HEK293 (cell line): ENCODE data around the gene KRT82.
A peak's percentile ranks its signal among the peaks of the same experiment; 100 is the strongest.

Experiments used
- ATF2 ChIP-seq: fragments of 450-650 bp; formaldehyde crosslinking; IDR thresholded peaks from 2 replicates; pipeline ENCODE4 v1.5.1; 2016; ENCODE audit warnings: missing biosample characterization, missing genetic modification characterization, low read depth
- GLIS2 ChIP-seq: fragments of 450-650 bp; formaldehyde crosslinking; IDR thresholded peaks from 2 replicates; pipeline ENCODE4 v1.5.1; 2016; ENCODE audit warnings: missing biosample characterization, missing genetic modification characterization
- HOXC10 ChIP-seq: sonication (generic); formaldehyde crosslinking; IDR thresholded peaks from 2 replicates; pipeline ENCODE4 v1.8.1; 2023; ENCODE audit warnings: mild to moderate bottlenecking, missing genetic modification reagents
- KLF1 ChIP-seq: fragments of 450-650 bp; formaldehyde crosslinking; IDR thresholded peaks from 2 replicates; pipeline ENCODE4 v1.5.1; 2016; ENCODE audit warnings: missing biosample characterization, missing genetic modification characterization
- KLF17 ChIP-seq: fragments of 450-650 bp; formaldehyde crosslinking; IDR thresholded peaks from 2 replicates; pipeline ENCODE4 v1.5.1; 2016; ENCODE audit warnings: missing biosample characterization, missing genetic modification characterization
- KLF7 ChIP-seq: fragments of 450-650 bp; formaldehyde crosslinking; IDR thresholded peaks from 2 replicates; pipeline ENCODE4 v1.5.1; 2016; ENCODE audit warnings: missing biosample characterization, missing genetic modification characterization, borderline replicate concordance
- REST ChIP-seq: fragments of 450-650 bp; formaldehyde crosslinking; IDR thresholded peaks from 2 replicates; pipeline ENCODE4 v1.5.1; 2016; ENCODE audit warnings: missing biosample characterization, missing genetic modification characterization
- SP2 ChIP-seq: fragments of 450-650 bp; formaldehyde crosslinking; IDR thresholded peaks from 2 replicates; pipeline ENCODE4 v1.5.1; 2016; ENCODE audit warnings: missing biosample characterization, missing genetic modification characterization
- TSHZ1 ChIP-seq: fragments of 450-650 bp; formaldehyde crosslinking; IDR thresholded peaks from 2 replicates; pipeline ENCODE4 v1.5.1; 2016; ENCODE audit warnings: missing biosample characterization, missing genetic modification characterization, borderline replicate concordance
- ZBTB1 ChIP-seq: fragments of 450-650 bp; formaldehyde crosslinking; IDR thresholded peaks from 2 replicates; pipeline ENCODE4 v1.5.1; 2016; ENCODE audit warnings: missing biosample characterization, missing genetic modification characterization
- ZBTB17 ChIP-seq: fragments of 450-650 bp; formaldehyde crosslinking; IDR thresholded peaks from 2 replicates; pipeline ENCODE4 v1.5.1; 2016; ENCODE audit warnings: missing biosample characterization, missing genetic modification characterization
- ZBTB44 ChIP-seq: fragments of 450-650 bp; IDR thresholded peaks from 2 replicates; pipeline ENCODE4 v1.5.1; 2018; ENCODE audit warnings: missing biosample characterization, mild to moderate bottlenecking, missing genetic modification characterization
- ZFP37 ChIP-seq: fragments of 450-650 bp; formaldehyde crosslinking; IDR thresholded peaks from 2 replicates; pipeline ENCODE4 v1.5.1; 2016; ENCODE audit warnings: missing biosample characterization, missing genetic modification characterization
- ZFP41 ChIP-seq: fragments of 450-650 bp; formaldehyde crosslinking; IDR thresholded peaks from 2 replicates; pipeline ENCODE4 v1.5.1; 2016; ENCODE audit warnings: missing biosample characterization, missing genetic modification characterization, borderline replicate concordance
- ZNF133 ChIP-seq: fragments of 450-650 bp; formaldehyde crosslinking; IDR thresholded peaks from 2 replicates; pipeline ENCODE4 v1.5.1; 2016; ENCODE audit warnings: missing biosample characterization, missing genetic modification characterization
- ZNF155 ChIP-seq: fragments of 450-650 bp; formaldehyde crosslinking; IDR thresholded peaks from 2 replicates; pipeline ENCODE4 v1.5.1; 2016; ENCODE audit warnings: missing biosample characterization, missing genetic modification characterization
- ZNF174 ChIP-seq: fragments of 450-650 bp; formaldehyde crosslinking; IDR thresholded peaks from 2 replicates; pipeline ENCODE4 v1.5.0; 2017; ENCODE audit warnings: missing biosample characterization, mild to moderate bottlenecking, missing genetic modification characterization
- ZNF221 ChIP-seq: fragments of 450-650 bp; formaldehyde crosslinking; IDR thresholded peaks from 2 replicates; pipeline ENCODE4 v1.5.1; 2017; ENCODE audit warnings: missing biosample characterization, missing genetic modification characterization, borderline replicate concordance
- ZNF394 ChIP-seq: fragments of 450-650 bp; formaldehyde crosslinking; IDR thresholded peaks from 2 replicates; pipeline ENCODE4 v1.5.1; 2016; ENCODE audit warnings: missing biosample characterization, missing genetic modification characterization, mild to moderate bottlenecking, moderate library complexity, borderline replicate concordance
- ZNF449 ChIP-seq: fragments of 450-650 bp; formaldehyde crosslinking; IDR thresholded peaks from 2 replicates; pipeline ENCODE4 v1.5.1; 2017; ENCODE audit warnings: missing biosample characterization, mild to moderate bottlenecking, missing genetic modification characterization, moderate library complexity
- ZNF560 ChIP-seq: fragments of 450-650 bp; formaldehyde crosslinking; IDR thresholded peaks from 2 replicates; pipeline ENCODE4 v1.5.1; 2017; ENCODE audit warnings: missing biosample characterization, missing genetic modification characterization, borderline replicate concordance
- ZNF580 ChIP-seq: fragments of 450-650 bp; formaldehyde crosslinking; IDR thresholded peaks from 2 replicates; pipeline ENCODE4 v1.5.1; 2016; ENCODE audit warnings: missing biosample characterization, missing genetic modification characterization
- ZNF660 ChIP-seq: fragments of 450-650 bp; IDR thresholded peaks from 2 replicates; pipeline ENCODE4 v1.5.1; 2018; ENCODE audit warnings: missing biosample characterization, mild to moderate bottlenecking, missing genetic modification characterization
- ZNF785 ChIP-seq: fragments of 450-650 bp; formaldehyde crosslinking; IDR thresholded peaks from 2 replicates; pipeline ENCODE4 v1.5.1; 2016; ENCODE audit warnings: missing biosample characterization, missing genetic modification characterization
- ZNF792 ChIP-seq: fragments of 450-650 bp; formaldehyde crosslinking; IDR thresholded peaks from 2 replicates; pipeline ENCODE4 v1.5.1; 2016; ENCODE audit warnings: missing biosample characterization, missing genetic modification characterization
- ZNF837 ChIP-seq: fragments of 450-650 bp; formaldehyde crosslinking; IDR thresholded peaks from 2 replicates; pipeline ENCODE4 v1.5.1; 2016; ENCODE audit warnings: missing biosample characterization, missing genetic modification characterization
- ZXDB ChIP-seq: fragments of 450-650 bp; formaldehyde crosslinking; IDR thresholded peaks from 2 replicates; pipeline ENCODE4 v1.5.1; 2016; ENCODE audit warnings: missing biosample characterization, missing genetic modification characterization

KRT82 gene

GRCh38 chr12:52442600-52443061 lies 36.5 kb upstream of the KRT82 start (continued):
- no peak for TF ChIP-seq ATF2
- TF ChIP-seq ZFP37 (tag by site-specific recombination): peak; percentile 21; the same call in 1 of the 2 replicates
- TF ChIP-seq ZNF174 (tag by site-specific recombination): no peak
- no peak for TF ChIP-seq KLF7 (tag by site-specific recombination)
- no peak for TF ChIP-seq ZFP41 (tag by site-specific recombination)
- no peak for TF ChIP-seq ZBTB1 (tag by site-specific recombination)
- TF ChIP-seq KLF1 (tag by site-specific recombination): no peak
- no peak for TF ChIP-seq ZNF660 (tag by site-specific recombination)
- TF ChIP-seq ZBTB44: no peak
- TF ChIP-seq ZNF394: no peak
- no peak for TF ChIP-seq ZNF792 (tag by site-specific recombination)
- no peak for TF ChIP-seq ZNF133
- TF ChIP-seq KLF17: no peak
- no peak for TF ChIP-seq ZNF560 (tag by site-specific recombination)
- no peak for TF ChIP-seq REST (tag by site-specific recombination)
- no peak for TF ChIP-seq ZNF785
- TF ChIP-seq ZNF837: no peak
- no peak for TF ChIP-seq HOXC10 (CRISPR knock-in tag)
- TF ChIP-seq ZXDB: no peak
- no peak for TF ChIP-seq SP2 (tag by site-specific recombination)
- 0 out of 2 replicates have a peak, but pooled peaks have one; percentile 9 for TF ChIP-seq GLIS2 (tag by site-specific recombination)
- TF ChIP-seq ZNF155 (tag by site-specific recombination): no peak
- no peak for TF ChIP-seq ZNF221
- no peak for TF ChIP-seq ZNF449 (tag by site-specific recombination)
- TF ChIP-seq TSHZ1: no peak
- peak; percentile 93 for TF ChIP-seq ZBTB17
- TF ChIP-seq ZNF580 (tag by site-specific recombination): no peak
